ENCODE results near the gene SYT12. TPM values are rescaled to one million over a fixed set of nuclear protein-coding genes. Genes with fewer than 3 reads are reported as not detected.

Gene SYT12
- total RNA-seq, 1 experiment from 2014 or later = 4.3 TPM

- H3K9me3 ChIP-seq (ENCODE audit: control insufficient read depth in 1 of 2, insufficient read depth in 1 of 2, low read depth in 1 of 2, low read length in 2 of 2) = no peaks in the 10 kb centered on the region
- POLR2A ChIA-PET = interaction anchor here (0.9 to 1.1 kb wide), 2 partner anchors 18 to 74 kb away, joined by 3 to 5 read pairs; no protein-coding TSS in a partner anchor
- peak overlapping the region; percentile 43; the same call in 1 of the 2 replicates for H3K9ac ChIP-seq (ENCODE audit: low read length)
- BruUV-seq (replicated peaks) = TSS peak; percentile 94
- H3K36me3 ChIP-seq (ENCODE audit: control insufficient read depth in 1 of 2, insufficient read depth in 2 of 2, low read length in 2 of 2) = no peaks in the 10 kb centered on the region
- peak overlapping the region; percentile 55 for H3K27ac ChIP-seq (ENCODE audit: low read depth, low read length)
- H3K9me2 ChIP-seq (ENCODE audit: insufficient read depth) = no peaks in the 10 kb centered on the region
- TF ChIP-seq EGR1 (IDR thresholded peaks at IDR 0.05; ENCODE audit: low read depth) (no peak), SRF (IDR thresholded peaks at IDR 0.05; ENCODE audit: low read depth) (no peak), REST (IDR thresholded peaks at IDR 0.05; ENCODE audit: low read depth) (no peak), FOSL1 (IDR thresholded peaks at IDR 0.05; ENCODE audit: low read depth) (no peak), ZNF274 (IDR thresholded peaks at IDR 0.05; ENCODE audit: low read depth, low read length) (no peak), ZBTB33 (IDR thresholded peaks at IDR 0.05; ENCODE audit: extremely low read depth, insufficient replicate concordance, low read length) (no peak), CTCF (IDR thresholded peaks at IDR 0.05 in 2 of 3, conservative IDR thresholded peaks at IDR 0.05 in 1 of 3; ENCODE audit: borderline replicate concordance in 1 of 3, insufficient read depth in 1 of 3, low read depth in 2 of 3, low read length in 2 of 3) (no peak), YY1 (IDR thresholded peaks at IDR 0.05; ENCODE audit: extremely low read depth, insufficient replicate concordance, low read depth, low read length) (no peak), ZFX (IDR thresholded peaks at IDR 0.05) (no peak), EZH2 (IDR thresholded peaks at IDR 0.05) (no peak), CEBPB (IDR thresholded peaks at IDR 0.05; ENCODE audit: low read depth) (no peak), SIN3A (IDR thresholded peaks at IDR 0.05; ENCODE audit: low read depth) (no peak), CBX3 (IDR thresholded peaks at IDR 0.05; ENCODE audit: low read depth) (no peak), TCF7L2 (IDR thresholded peaks at IDR 0.05; ENCODE audit: borderline replicate concordance, extremely low read depth, insufficient read depth, insufficient read length) (no peak)
- 0 out of 4 replicates have a peak overlapping the region, but pooled peaks of 1 of the 2 experiments have one; percentile 49 for H3K4me3 ChIP-seq (replicated peaks in 1 of 2; ENCODE audit: low read depth in 1 of 2, low read length in 2 of 2)
- CTCF ChIA-PET = interaction anchor here (0.5 to 1.1 kb wide), 2 partner anchors 15 to 31 kb away, joined by 3 to 4 read pairs; no protein-coding TSS in a partner anchor
- intact Hi-C loops (cut with micrococcal nuclease) = no loop called here
- ATAC-seq = 0 out of 2 replicates have a peak, but pooled peaks have one; percentile 13
- peak overlapping the region; percentile 77 for H3K4me2 ChIP-seq (ENCODE audit: low read length)
- peaks cover 5 to 13% of the 10 kb centered on the region in 2 experiments; a peak in 3 of 4 replicates for H3K4me1 ChIP-seq (ENCODE audit: control insufficient read depth in 1 of 2, insufficient read depth in 2 of 2, low read length in 2 of 2)
- RAD21 ChIA-PET (ENCODE audit: low non-redundant PET in 1 of 2, low total read pairs in 2 of 2, uncharacterized antibody in 2 of 2, unreplicated experiment in 2 of 2) = no interaction called here
- DNase-seq (ENCODE audit: low read depth, low spot score) = no peak
- H4K20me1 ChIP-seq (ENCODE audit: insufficient read depth) = no peaks in the 10 kb centered on the region
- H3K79me2 ChIP-seq (ENCODE audit: insufficient read depth, low read length) = no peaks in the 10 kb centered on the region
- peak overlapping the region; percentile 35 for H2AFZ ChIP-seq (ENCODE audit: low read depth, low read length, poor library complexity, severe bottlenecking)
- H3K27me3 ChIP-seq (ENCODE audit: insufficient read depth, low read length) = no peaks in the 10 kb centered on the region
Measured at GRCh38 chr11:67007126-67007525, 15.8 kb upstream of the SYT12 start.
